ENCODE results near the gene GAGE10. TPM values are rescaled to one million over a fixed set of nuclear protein-coding genes. Genes with fewer than 3 reads are reported as not detected.

GAGE10 gene
- total and polyA plus RNA-seq, 2 of the 4 experiments (the other 2 are of a cell fraction) = not detected

DNA sequence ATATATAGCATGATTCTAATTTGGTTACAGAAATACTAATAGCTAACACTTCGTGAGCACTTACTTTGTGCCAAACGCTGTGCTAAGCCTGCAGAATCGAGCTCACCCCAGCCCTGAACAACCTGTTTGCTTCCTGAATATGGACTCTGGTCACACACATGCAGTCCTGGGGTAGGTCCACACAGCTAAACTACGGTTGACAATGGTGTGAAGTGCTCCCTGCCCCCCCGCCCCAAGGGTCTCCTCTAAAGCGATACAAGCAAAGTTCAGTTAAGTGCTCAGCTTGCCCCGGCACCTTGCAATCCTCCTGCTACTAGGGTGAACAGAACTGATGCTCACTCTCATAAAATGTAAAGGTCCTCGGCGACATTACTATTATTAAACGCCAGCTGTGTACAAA lies 39.8 kb upstream of the GAGE10 start:
- Histone ChIP-seq H3K4ac (ENCODE audit: low read depth, low read length) (no peak overlapping the region), H2BK20ac (ENCODE audit: low read depth, low read length) (no peak overlapping the region), H4K5ac (ENCODE audit: low read depth, low read length) (no peak overlapping the region), H4K20me1 (ENCODE audit: insufficient read depth, low read length) (no peaks in the 10 kb centered on the region), H3K9ac (ENCODE audit: low read depth, low read length) (no peak overlapping the region), H3K4me3 (ENCODE audit: insufficient read depth, low read depth, low read length) (no peak overlapping the region), H3K4me1 (ENCODE audit: control insufficient read depth, insufficient read depth, low read length) (no peaks in the 10 kb centered on the region), H3K4me2 (ENCODE audit: low read depth, low read length) (no peak overlapping the region), H3K18ac (ENCODE audit: low read depth, low read length) (no peak overlapping the region), H3K36me3 (ENCODE audit: control insufficient read depth, insufficient read depth, low read length) (no peaks in the 10 kb centered on the region), H3K79me1 (ENCODE audit: low read depth in 1 of 2, low read length in 2 of 2) (no peaks in the 10 kb centered on the region), H2BK15ac (ENCODE audit: low read depth, low read length) (no peak overlapping the region), H3K27me3 (ENCODE audit: control insufficient read depth, insufficient read depth, low read length) (peaks cover 6% of the 10 kb centered on the region; the same call in 1 of the 2 replicates), H4K8ac (ENCODE audit: low read depth in 2 of 2, low read length in 2 of 2) (no peak overlapping the region), H2BK120ac (ENCODE audit: low read depth, low read length) (no peak overlapping the region), H3K56ac (ENCODE audit: extremely low read depth, insufficient read depth, low read length) (no peak overlapping the region), H3K23ac (ENCODE audit: low read depth, low read length) (no peak overlapping the region), H3K9me3 (ENCODE audit: control insufficient read depth, insufficient read depth, low read length) (peaks cover 1% of the 10 kb centered on the region; the same call in 1 of the 2 replicates), H4K91ac (ENCODE audit: insufficient read depth, low read depth, low read length) (no peak overlapping the region), H3K27ac (ENCODE audit: insufficient read depth, low read length) (no peak overlapping the region), H3K9me1 (ENCODE audit: insufficient read depth, low read length) (no peaks in the 10 kb centered on the region), H2AK5ac (ENCODE audit: low read depth, low read length) (no peak overlapping the region), H2AFZ (replicated peaks; ENCODE audit: low read length, poor library complexity) (no peak overlapping the region), H2BK5ac (ENCODE audit: low read depth, low read length, poor library complexity, severe bottlenecking) (no peak overlapping the region), H2AK9ac (replicated peaks; ENCODE audit: low read depth, low read length, poor library complexity) (no peak overlapping the region), H3K14ac (replicated peaks; ENCODE audit: low read depth, low read length) (no peak overlapping the region)
- DNase-seq = no peak
- dilution Hi-C loops (cut with HindIII; ENCODE audit: low sequenced_read_pairs, unreplicated experiment) (no loop called here), in situ Hi-C loops (cut with MboI; ENCODE audit: low sequenced_read_pairs) (no loop called here), intact Hi-C loops (cut with micrococcal nuclease) (no loop called here)
- TF ChIP-seq, protein P1, sequence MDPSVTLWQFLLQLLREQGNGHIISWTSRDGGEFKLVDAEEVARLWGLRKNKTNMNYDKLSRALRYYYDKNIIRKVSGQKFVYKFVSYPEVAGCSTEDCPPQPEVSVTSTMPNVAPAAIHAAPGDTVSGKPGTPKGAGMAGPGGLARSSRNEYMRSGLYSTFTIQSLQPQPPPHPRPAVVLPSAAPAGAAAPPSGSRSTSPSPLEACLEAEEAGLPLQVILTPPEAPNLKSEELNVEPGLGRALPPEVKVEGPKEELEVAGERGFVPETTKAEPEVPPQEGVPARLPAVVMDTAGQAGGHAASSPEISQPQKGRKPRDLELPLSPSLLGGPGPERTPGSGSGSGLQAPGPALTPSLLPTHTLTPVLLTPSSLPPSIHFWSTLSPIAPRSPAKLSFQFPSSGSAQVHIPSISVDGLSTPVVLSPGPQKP (IDR thresholded peaks at IDR 0.05; ENCODE audit: borderline replicate concordance, low read depth, low read length) = no peak
- TF ChIP-seq CHD1 (IDR thresholded peaks at IDR 0.05; ENCODE audit: low read depth, low read length) (no peak), NFE2L2 (IDR thresholded peaks at IDR 0.05; ENCODE audit: low read depth, low read length) (no peak), POLR2A (IDR thresholded peaks at IDR 0.05; ENCODE audit: low read depth, low read length) (no peak), MAZ (IDR thresholded peaks at IDR 0.05; ENCODE audit: borderline replicate concordance, low read depth, low read length) (no peak), FOS (IDR thresholded peaks at IDR 0.05; ENCODE audit: low read depth, low read length) (no peak), CEBPB (IDR thresholded peaks at IDR 0.05; ENCODE audit: low read depth, low read length) (no peak), MAFK (IDR thresholded peaks at IDR 0.05; ENCODE audit: low read depth, low read length) (no peak), RCOR1 (IDR thresholded peaks at IDR 0.05; ENCODE audit: insufficient replicate concordance, low read length) (no peak), RFX5 (IDR thresholded peaks at IDR 0.05; ENCODE audit: low read depth, low read length) (no peak), RAD21 (IDR thresholded peaks at IDR 0.05; ENCODE audit: low read length) (no peak), MXI1 (IDR thresholded peaks at IDR 0.05; ENCODE audit: borderline replicate concordance, low read depth, low read length) (no peak), BHLHE40 (IDR thresholded peaks at IDR 0.05; ENCODE audit: low read depth, low read length) (no peak), SMC3 (IDR thresholded peaks at IDR 0.05; ENCODE audit: low read depth, low read length) (no peak)
- TF ChIP-seq, protein P2, sequence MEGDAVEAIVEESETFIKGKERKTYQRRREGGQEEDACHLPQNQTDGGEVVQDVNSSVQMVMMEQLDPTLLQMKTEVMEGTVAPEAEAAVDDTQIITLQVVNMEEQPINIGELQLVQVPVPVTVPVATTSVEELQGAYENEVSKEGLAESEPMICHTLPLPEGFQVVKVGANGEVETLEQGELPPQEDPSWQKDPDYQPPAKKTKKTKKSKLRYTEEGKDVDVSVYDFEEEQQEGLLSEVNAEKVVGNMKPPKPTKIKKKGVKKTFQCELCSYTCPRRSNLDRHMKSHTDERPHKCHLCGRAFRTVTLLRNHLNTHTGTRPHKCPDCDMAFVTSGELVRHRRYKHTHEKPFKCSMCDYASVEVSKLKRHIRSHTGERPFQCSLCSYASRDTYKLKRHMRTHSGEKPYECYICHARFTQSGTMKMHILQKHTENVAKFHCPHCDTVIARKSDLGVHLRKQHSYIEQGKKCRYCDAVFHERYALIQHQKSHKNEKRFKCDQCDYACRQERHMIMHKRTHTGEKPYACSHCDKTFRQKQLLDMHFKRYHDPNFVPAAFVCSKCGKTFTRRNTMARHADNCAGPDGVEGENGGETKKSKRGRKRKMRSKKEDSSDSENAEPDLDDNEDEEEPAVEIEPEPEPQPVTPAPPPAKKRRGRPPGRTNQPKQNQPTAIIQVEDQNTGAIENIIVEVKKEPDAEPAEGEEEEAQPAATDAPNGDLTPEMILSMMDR (conservative IDR thresholded peaks at IDR 0.05; ENCODE audit: low read depth, low read length) = no peak
- TF ChIP-seq, protein P3, sequence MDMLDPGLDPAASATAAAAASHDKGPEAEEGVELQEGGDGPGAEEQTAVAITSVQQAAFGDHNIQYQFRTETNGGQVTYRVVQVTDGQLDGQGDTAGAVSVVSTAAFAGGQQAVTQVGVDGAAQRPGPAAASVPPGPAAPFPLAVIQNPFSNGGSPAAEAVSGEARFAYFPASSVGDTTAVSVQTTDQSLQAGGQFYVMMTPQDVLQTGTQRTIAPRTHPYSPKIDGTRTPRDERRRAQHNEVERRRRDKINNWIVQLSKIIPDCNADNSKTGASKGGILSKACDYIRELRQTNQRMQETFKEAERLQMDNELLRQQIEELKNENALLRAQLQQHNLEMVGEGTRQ (IDR thresholded peaks at IDR 0.05; ENCODE audit: low read depth, low read length) = no peak
- ChIA-PET POLR2A (ENCODE audit: unreplicated experiment) (no interaction called here), CTCF (no interaction called here)
- no TSS peak for BruUV-seq (replicated peaks)
- no peak for ATAC-seq (ENCODE audit: low read depth)
- 51% methylated on average over 3 of the region's 10 CpGs; no CpG with 5 or more reads in 1 of the 2 experiments for WGBS, 2 experiments (ENCODE audit: extremely low coverage in 2 of 2, insufficient read length in 1 of 2)

Measured in IMR-90 (cell line).